ENCODE measurements around the gene TIGD3.

- no peak for TF ChIP-seq POLR2A (IDR thresholded peaks at IDR 0.05; ENCODE audit: low read length)
- no peak for TF ChIP-seq GATA1 (IDR thresholded peaks at IDR 0.05; ENCODE audit: low read depth, low read length)
These were observed 24.0 kb upstream of the TIGD3 start for GRCh38 chr11:65330544-65330943.
